Nephron (organoid): ENCODE data around the gene TMEM164.
A peak's percentile ranks its signal among the peaks of the same experiment; 100 is the strongest.

Experiments used
- H3K27ac Mint-ChIP-seq, 3 experiments: 2 replicates each; pipeline ENCODE4 v1.8.0; 2020; ENCODE audit warnings: mixed read lengths in 3 of 3, mild to moderate bottlenecking in 2 of 3, moderate library complexity in 1 of 3
- H3K27me3 Mint-ChIP-seq: 2 replicates; pipeline ENCODE4 v1.8.0; 2021; ENCODE audit warnings: low read depth, mild to moderate bottlenecking, moderate library complexity, mixed read lengths
- H3K36me3 Mint-ChIP-seq: 2 replicates; pipeline ENCODE4 v1.8.0; 2020; ENCODE audit warnings: low read depth, mixed read lengths
- H3K4me1 Mint-ChIP-seq: 2 replicates; pipeline ENCODE4 v1.8.0; 2020; ENCODE audit warnings: mixed read lengths
- H3K4me3 Mint-ChIP-seq, 3 experiments: 2 replicates each; pipeline ENCODE4 v1.8.0; 2020; ENCODE audit warnings: mild to moderate bottlenecking in 3 of 3, mixed read lengths in 3 of 3, moderate library complexity in 2 of 3
- H3K9me3 Mint-ChIP-seq: 2 replicates; pipeline ENCODE4 v1.8.0; 2020; ENCODE audit warnings: mixed read lengths
- TF ChIP-seq, protein P1 (sequence below), 3 experiments: fragments of 200-600 bp; sonication (generic); IDR thresholded peaks; one replicate each; pipeline ENCODE4 v1.5.0; 2021; ENCODE audit warnings: antibody characterized with exemption in 3 of 3; ENCODE audit not compliant: unreplicated experiment in 3 of 3

The TMEM164 gene

DNA sequence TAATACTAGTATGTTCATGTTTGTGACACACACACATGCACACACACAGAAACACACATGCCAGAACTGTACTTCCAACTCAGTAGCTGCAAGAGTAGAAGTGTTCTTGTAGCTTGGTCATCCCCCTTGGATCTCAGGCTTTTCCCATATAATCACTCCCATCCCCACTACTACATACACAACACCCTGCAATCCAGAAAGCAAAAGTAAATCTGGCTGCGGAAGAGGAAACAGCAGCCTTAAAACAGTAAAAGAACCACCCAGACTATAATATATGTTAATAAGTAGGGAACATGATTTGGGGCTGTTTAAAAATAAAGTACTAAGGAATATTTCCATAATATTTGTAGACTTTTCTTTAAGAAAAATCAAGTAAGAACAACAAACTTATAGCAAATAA, 211.8 kb downstream of the TMEM164 start:
- Mint-ChIP-seq H3K4me1 (peaks cover 18% of the 10 kb centered on the region), H3K27ac (peak overlapping the region; percentile 73 to 87 (median 79)), H3K27me3 (no peaks in the 10 kb centered on the region), H3K36me3 (no peaks in the 10 kb centered on the region), H3K9me3 (no peaks in the 10 kb centered on the region), H3K4me3 (no peak overlapping the region)
- TF ChIP-seq, protein P1, sequence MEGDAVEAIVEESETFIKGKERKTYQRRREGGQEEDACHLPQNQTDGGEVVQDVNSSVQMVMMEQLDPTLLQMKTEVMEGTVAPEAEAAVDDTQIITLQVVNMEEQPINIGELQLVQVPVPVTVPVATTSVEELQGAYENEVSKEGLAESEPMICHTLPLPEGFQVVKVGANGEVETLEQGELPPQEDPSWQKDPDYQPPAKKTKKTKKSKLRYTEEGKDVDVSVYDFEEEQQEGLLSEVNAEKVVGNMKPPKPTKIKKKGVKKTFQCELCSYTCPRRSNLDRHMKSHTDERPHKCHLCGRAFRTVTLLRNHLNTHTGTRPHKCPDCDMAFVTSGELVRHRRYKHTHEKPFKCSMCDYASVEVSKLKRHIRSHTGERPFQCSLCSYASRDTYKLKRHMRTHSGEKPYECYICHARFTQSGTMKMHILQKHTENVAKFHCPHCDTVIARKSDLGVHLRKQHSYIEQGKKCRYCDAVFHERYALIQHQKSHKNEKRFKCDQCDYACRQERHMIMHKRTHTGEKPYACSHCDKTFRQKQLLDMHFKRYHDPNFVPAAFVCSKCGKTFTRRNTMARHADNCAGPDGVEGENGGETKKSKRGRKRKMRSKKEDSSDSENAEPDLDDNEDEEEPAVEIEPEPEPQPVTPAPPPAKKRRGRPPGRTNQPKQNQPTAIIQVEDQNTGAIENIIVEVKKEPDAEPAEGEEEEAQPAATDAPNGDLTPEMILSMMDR (IDR thresholded peaks at IDR 0.05; ENCODE audit: unreplicated experiment in 3 of 3): no peak

DNA sequence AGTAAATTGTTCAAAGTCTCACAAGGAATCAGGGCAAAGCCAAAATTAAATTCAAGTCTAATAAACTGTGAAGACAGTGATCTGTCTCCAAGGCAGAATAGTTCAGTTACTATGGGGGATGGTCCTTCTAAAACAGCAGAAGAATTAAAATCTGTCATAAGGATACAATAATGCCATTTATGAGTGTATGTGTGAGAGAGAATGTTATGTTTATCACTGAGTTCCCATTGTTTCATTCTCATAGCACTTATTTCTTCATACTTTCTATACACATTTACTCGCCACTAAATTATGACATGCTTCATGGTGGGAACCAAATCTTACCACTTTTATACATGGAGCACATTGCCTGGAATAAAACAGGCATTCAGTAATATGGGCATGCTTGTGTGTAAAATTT, 212.5 kb downstream of the TMEM164 start:
- no peak overlapping the region for H3K4me3 Mint-ChIP-seq
- peaks cover 14% of the 10 kb centered on the region for H3K4me1 Mint-ChIP-seq
- H3K27me3 Mint-ChIP-seq: no peaks in the 10 kb centered on the region
- no peaks in the 10 kb centered on the region for H3K9me3 Mint-ChIP-seq
- TF ChIP-seq, protein P1 (IDR thresholded peaks at IDR 0.05; ENCODE audit: unreplicated experiment in 3 of 3): no peak
- no peaks in the 10 kb centered on the region for H3K36me3 Mint-ChIP-seq
- H3K27ac Mint-ChIP-seq: peak overlapping the region; percentile 64 to 92 (median 79)

DNA sequence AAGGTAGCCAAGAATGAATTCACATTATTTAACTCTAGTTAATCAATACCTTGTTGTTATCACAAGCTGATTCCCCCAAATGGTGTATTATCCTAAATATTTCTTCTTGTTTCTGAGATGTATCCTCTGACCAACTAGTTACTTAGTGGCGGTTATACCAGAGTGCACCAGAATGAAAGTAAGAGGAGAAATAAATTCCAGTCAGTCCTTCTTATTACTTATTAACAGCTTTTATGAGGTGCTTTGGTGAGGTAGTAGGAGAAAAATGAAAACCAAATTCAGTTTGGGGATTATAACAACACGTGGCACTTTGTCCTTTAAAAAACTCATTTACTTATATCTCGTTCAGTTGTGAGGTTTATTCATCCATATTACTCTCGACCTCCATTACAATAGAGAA, 213.1 kb downstream of the TMEM164 start:
- peaks cover 10% of the 10 kb centered on the region for H3K4me1 Mint-ChIP-seq
- no peaks in the 10 kb centered on the region for H3K27me3 Mint-ChIP-seq
- no peaks in the 10 kb centered on the region for H3K36me3 Mint-ChIP-seq
- H3K27ac Mint-ChIP-seq: peak overlapping the region; percentile 64 to 92 (median 79)
- TF ChIP-seq, protein P1 (IDR thresholded peaks at IDR 0.05; ENCODE audit: unreplicated experiment in 3 of 3): no peak
- H3K4me3 Mint-ChIP-seq: no peak overlapping the region
- H3K9me3 Mint-ChIP-seq: no peaks in the 10 kb centered on the region

DNA sequence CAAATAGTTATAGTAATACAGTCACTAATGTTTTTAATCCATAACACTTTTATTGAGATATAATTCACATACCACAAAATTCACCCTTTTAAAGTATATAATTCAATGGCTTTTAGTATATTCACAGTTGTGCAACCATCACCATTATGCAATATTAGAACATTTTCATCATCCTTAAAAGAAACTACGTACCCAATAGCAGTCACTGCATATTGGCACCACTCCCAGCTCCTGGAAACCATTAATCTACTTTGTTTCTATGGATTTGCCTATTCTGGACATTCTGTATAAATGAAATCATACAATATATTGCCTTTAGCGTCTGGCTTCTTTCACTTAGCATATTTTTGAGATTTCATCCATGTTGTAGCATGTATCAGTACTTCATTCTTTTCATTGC, 215.7 kb downstream of the TMEM164 start:
- Mint-ChIP-seq H3K27ac (no peak overlapping the region), H3K36me3 (peaks cover 7% of the 10 kb centered on the region), H3K4me1 (peaks cover 10% of the 10 kb centered on the region), H3K27me3 (no peaks in the 10 kb centered on the region), H3K4me3 (no peak overlapping the region), H3K9me3 (no peaks in the 10 kb centered on the region)
- TF ChIP-seq, protein P1 (IDR thresholded peaks at IDR 0.05; ENCODE audit: unreplicated experiment in 3 of 3): no peak

DNA sequence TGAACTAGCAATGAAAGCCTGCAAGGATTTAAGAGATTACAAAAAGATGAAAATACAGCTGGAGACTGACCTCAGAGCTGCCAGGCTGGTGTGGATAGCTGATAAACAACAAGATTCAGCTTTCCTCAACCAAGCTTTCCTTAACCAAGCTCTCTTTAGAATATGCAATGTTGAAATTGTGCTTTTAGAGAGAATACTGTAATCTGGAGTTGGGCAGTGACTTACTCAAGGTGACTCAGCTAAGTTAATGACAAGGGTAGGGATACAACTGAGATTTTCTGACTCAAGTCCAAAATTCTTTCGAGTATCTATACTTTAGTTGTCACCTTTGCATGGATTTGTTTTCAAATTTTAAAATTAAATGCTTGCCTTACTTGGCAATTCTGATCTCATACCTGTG, 217.0 kb downstream of the TMEM164 start:
- Mint-ChIP-seq H3K4me1 (peaks cover 6% of the 10 kb centered on the region), H3K9me3 (no peaks in the 10 kb centered on the region), H3K36me3 (peaks cover 7% of the 10 kb centered on the region), H3K27ac (no peak overlapping the region), H3K4me3 (no peak overlapping the region), H3K27me3 (no peaks in the 10 kb centered on the region)
- TF ChIP-seq, protein P1 (IDR thresholded peaks at IDR 0.05; ENCODE audit: unreplicated experiment in 3 of 3): no peak

DNA sequence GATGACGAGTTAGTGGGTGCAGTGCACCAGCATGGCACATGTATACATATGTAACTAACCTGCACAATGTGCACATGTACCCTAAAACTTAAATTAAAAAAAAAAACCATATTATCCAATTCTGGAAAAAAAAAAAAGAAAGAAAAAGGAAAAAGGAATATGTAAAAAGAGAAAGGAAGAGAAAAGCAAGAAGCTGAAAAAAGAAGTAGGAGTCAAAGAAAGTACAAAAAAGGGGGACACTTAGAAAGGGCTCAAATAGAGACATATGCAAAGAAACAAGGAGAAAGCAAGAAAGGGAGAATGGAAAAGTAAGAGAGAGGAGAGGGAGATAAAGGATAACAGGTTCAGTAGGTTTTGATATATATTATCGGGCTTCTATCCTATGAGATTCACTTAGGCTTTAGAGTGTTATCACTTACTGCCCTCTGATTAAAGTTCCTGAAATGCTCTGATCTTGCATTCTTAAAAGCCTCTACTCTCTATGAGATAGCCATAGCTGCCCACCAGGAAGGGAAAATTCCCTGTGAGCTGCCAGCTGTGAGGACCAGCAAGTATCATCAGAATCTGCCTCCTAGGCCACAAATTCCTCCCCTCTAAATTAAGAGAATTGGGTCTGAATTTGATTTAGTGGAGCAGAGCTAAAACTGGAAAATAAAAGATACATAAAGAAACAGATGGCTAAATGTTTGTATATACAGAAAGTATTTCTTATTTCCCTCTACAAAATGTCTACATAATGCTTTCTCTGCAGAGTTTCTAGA, 219.8 kb downstream of the TMEM164 start:
- no peaks in the 10 kb centered on the region for H3K27me3 Mint-ChIP-seq

More for the DNA sequence above, 219.8 kb downstream of the TMEM164 start:
- no peaks in the 10 kb centered on the region for H3K9me3 Mint-ChIP-seq
- TF ChIP-seq, protein P1 (IDR thresholded peaks at IDR 0.05; ENCODE audit: unreplicated experiment in 3 of 3): no peak
- peaks cover 10% of the 10 kb centered on the region for H3K4me1 Mint-ChIP-seq
- no peak overlapping the region for H3K4me3 Mint-ChIP-seq
- H3K27ac Mint-ChIP-seq: no peak overlapping the region
- H3K36me3 Mint-ChIP-seq: peaks cover 7% of the 10 kb centered on the region
